T-helper 2 cell (primary cell): Measurements from ENCODE around the gene RELCH.

ENCODE experiments used
- DNase-seq, 5 experiments: peaks; one replicate each; pipeline versions ENCODE4 v3.0.0 to v3.0.0-alpha.2; 2012 to 2022

Gene RELCH

DNA sequence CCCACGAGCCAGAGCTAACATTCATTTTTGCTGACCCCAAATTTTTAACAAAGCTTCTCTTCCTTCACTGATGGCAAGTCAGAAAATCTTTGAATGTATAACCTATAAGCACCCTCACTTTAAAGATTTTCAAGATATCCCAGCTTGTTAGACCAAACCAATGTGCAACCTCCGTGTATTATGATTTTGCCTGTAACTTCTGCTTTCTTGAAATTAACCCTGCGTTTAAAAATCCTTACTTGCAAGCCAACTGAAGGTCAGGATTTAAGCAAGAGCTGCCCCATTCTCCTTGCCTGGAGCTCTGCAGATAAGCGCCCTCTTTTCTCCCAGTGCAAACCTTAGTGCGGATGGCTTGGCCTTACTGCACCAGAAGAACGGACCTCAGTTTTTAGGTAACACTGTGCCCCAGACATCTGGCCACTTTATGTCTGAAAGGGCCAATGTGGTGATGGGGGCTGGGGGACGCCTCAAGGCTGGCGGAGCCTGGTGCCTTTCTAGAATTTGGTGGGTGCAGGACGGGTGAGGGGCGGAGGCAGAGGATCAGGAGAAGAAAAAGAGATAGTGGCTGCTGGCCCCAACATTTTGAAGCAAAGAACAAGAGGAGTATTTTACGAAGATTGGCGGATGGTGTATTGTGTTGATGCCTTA lies 137.2 kb downstream of the RELCH start:
- no peak for DNase-seq

DNA sequence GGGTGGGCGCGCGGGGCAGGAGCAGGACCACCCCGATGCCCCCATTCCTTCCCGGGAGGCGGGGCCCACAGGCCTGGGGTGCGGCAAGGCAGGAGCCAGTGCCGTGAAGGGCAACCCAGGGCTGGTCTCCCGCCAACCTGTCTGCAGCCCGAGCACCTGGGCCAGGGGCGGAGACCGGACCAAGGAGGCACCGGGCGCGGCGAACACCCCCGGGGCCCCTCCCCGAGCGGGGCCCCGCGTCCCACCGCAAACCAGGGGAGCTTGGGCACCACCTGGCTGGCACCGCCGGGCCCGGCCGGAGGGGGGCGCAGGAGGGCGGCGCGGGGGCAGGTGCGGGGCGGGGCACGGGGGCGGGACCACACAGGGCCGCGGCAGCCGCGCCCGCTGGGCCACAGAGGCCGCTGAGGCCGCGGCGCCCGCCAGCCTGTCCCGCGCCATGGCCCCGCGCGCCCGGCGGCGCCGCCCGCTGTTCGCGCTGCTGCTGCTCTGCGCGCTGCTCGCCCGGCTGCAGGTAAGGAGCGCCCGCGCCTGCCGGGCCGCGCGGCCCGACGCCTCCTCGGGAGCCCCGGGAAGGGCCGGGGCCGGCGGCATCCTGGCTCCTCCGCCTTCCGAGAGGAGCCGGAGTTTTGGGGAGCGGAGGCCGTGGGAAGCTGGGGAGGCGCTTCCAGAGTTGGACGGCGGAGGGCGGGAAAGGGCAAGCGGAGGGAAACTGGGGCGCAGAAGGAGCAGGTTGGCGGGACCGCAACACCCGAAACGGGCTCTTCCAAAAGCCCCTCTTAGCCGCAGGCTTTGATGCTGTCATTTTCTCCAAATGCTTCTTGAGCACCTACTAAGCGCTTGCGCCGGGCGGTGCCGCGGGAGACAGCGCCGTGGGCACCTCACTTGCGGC lies 138.1 kb downstream of the RELCH start, which contains the start of gene TNFRSF11A:
Gene TNFRSF11A (plus strand): TSS at position 394 of the 889 bp plus-strand sequence. CDS start 43 bp downstream, at position 437.
- DNase-seq: peak; percentile 44 to 82 (median 47)

DNA sequence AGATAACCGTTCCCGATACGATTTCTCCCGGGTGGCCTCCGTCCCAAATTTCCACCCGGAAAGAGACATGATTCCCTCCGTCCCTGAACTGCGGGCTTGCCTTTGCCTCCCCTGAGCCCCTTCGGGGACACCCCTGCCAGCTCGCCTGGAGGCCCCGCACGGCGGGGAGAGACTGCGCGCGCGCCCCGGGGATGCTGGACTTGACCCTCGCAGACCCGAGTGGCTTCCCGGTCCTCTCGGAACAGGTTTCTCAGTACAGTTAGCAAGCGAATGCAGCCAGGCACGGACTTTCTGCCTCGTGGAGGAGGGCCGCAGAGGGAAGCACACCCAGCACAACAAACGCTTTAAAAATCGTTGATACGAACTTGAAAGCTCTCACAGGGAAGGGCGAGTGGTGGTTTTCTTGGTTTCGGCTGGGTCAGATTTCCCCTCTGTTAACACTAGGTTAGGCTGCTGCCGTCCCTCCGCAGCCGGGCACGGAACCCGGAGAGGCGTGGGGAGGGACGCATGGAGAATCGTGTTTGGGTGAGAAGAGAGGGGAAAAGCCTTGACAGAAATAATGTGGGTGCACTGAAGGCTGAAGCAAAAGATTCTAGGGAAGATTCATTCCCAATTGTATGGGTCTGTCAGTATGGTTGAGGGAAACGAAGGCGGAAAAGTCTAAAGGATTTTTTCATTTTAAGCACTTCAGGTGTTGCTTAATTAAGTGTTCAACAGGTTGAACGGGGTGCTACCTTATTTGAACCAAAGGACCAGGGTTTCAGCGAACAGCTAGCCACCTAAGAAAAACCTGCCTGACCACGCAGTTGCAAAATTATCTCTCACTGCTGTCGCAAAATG lies 139.0 kb downstream of the RELCH start:
- DNase-seq: peak in 1 of 5 experiments; percentile 51

GRCh38 chr18:62326646-62327348 lies 139.7 kb downstream of the RELCH start:
- DNase-seq: no peak

DNA sequence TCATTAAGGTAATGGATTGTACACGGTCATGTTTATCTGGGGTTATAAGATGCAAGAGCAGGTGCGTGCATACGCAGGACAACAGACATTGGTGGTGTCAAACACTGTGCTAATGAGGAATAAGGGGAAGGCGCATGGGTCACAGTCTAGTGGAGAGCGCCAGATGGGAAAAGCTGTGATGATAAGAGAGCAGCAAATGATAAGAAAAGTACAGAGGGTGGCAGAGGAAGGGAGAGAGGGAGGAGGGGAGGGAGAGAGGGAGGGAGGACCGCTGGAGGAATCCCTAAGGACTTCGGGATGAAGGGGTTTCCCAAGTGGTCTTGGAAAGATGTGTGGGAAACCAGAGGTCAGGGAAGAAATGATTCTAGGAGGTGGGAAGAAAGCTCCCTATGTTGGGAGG lies 140.9 kb downstream of the RELCH start:
- DNase-seq: no peak

- DNase-seq: no peak
Measured at GRCh38 chr18:62328586-62329525, 141.8 kb downstream of the RELCH start.

DNA sequence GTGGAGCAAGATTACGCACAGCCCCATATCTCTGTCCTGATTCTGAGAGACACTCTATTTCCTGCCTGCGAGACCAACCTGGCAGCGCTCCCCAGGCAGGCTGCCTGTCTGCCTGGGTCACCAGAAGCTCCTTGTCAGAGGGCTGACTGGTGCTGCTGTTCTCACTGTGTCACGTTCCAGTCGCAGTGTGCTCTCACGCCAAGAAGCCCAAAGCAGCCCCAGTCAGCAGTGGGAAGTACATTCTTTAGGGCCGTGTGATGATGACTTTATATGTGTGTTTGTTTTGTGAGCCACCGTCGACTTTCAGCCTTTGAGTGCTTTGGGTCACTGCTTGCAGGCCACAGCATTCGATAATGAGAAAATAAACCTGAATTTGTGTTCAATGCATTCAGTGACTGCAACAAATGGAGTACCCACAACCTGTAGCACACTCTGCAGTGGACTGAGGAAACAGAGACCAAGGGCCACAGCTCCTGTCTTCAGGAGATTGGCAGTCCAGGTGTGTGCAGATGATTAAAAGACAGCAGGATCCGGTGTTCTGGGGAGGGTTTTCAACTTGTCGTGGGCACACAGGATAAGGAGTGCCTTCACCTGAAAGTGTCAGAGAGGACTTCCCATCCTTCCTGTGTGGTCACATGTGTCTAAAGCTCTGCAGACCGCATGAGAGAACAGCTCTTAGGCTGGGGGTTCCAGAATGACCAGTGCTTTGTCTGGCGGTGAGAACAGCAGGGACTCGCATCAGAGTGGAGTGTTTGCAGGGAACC lies 142.8 kb downstream of the RELCH start:
- DNase-seq: peak in 2 of 5 experiments; percentile 55 to 87

- DNase-seq: no peak
Measured at GRCh38 chr18:62330650-62331049, 143.6 kb downstream of the RELCH start.

DNA sequence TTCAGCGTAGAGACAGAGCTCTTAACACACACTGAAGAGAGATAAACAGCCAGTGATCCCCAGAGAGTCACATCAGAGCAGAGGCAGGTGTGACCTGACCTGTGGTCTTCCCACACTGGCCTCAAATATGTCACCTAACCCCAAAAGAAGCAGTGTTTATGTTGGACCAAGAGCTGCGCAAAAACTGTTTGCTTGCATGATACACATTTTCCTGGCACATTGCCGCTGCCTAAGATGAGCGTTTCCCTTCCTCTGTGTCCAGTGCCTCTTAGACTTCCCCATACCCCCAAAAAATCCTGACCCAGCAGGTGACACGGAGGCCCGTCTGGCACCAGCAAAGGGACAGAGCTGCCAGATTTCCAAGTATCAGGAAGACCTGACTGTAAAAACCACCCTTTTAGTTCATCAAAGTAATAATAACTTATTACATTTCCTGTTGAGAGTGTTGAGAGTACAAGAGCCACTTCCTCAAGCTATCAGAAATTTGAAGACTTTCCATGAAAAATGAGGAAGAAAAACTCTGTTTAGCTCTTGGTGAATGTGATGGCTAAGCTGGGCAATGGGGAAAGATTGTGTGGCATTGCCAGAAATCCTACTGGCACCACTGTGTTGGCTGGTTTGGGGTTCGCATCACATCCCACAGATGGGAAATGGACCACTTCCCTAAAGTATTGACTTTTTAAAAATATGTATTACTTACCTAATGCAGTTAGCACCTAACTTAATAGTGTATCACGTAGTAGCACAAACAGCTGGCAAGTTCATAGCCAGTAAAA lies 144.7 kb downstream of the RELCH start:
- DNase-seq: peak in 2 of 5 experiments; percentile 27 to 54

DNA sequence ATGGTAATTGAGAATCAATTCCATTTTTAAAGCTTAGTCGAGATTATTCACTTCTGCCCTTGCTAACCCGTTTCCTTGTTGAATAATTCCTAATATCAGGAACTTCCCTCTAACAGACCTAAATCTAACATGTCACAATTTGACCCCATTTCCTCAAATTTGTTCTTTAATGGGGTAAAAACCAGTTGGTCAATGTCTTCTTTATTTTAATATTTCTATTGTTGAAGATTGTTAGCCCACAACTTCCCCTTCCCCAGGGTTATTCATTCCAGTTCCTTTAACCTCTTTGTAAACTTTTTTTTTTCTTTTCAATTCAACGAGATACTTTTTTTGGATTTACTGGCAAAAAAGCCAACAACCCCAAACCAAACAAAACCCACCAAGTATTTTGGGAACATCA lies 145.4 kb downstream of the RELCH start:
- no peak for DNase-seq

GRCh38 chr18:62332964-62333695 lies 146.1 kb downstream of the RELCH start:
- DNase-seq: no peak

DNA sequence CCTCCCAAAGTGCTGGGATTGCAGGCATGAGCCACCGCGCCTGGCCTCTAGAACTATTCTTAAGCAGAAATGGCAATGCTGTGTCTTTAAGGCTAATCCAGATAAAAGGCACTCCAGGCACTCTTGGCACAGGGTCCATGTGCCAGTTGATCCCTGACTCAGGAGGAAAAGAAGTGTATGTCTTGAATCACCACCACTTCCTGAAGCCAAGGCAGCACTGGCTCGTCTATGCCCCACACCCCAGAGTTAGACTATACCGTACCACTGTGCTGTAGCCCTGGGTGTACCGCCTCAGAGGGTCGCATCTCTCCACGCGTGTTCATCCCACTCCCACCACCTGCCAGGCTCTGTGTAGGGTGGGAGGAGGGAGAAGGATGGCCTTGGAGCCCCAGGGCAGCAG lies 147.1 kb downstream of the RELCH start:
- no peak for DNase-seq

DNA sequence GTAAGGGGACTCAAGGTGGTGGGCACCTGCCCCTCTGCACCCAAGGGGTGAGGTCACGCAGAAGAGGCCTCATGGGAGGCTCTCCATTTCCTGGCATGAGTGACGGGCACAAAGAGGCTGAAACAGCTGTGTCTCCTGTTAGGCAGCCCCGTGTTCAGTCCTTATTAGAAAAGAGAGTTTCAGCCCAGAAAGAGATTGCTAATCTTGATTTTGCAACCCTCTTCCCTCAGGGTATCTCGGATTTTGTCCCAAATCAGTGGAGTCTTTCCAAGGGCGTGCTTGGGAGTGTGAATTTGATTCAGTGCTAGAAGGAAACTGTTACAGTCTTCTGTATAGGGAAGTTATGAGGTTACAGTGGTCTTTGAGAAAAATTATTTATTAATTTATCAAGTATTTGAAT lies 148.4 kb downstream of the RELCH start:
- no peak for DNase-seq

DNA sequence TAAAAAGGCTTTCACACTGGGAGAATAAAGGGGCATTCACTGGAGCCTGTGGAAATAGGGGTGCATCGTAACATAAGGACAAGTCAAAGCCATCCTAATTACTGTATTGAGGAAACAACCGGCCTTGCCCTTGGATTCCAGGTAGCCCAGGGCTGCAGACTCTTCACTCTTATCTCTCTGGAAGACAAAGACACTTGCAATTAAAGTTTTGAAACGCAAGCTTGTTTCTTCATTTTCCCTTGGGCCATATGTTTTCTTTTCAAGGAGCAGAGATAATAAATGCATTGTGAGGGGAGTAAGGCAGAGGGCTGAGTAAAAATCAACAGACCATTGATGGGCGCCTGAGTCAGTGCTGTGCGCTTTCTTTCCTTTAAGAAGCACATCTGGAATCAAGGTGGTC lies 149.6 kb downstream of the RELCH start:
- DNase-seq: no peak

- no peak for DNase-seq
Measured at GRCh38 chr18:62337336-62337735, 150.3 kb downstream of the RELCH start.

DNA sequence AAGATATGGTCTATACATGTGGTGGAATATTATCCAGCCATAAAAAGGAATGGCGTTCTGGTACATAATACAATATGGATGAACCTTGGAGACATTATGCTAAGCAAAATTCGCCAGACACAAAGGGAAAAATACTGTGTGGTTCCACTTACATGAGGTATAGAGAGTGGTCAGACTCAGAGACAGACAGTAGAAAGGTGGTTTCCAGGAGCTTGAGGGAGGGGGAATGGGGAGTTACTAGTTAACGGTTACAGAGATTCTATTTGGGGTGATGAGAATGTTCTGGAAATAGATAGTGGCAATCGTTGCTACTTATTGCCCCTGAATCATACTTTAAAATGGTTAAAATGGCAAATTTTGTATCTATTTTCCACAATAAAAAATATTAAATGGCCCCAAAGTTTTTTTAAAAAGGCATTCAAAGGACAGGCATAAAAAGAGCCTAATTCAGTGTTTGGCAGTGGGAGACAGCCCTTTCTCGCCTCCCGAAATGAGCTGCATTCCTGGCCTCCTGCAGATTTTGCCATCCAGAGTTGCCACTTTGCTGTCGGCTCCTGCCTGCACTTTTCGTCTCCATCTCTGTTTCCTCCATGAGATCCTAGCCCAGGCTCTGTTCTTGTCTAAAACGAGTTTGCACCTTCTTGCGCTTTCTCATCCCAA lies 151.5 kb downstream of the RELCH start:
- peak in 1 of 5 experiments; percentile 58 for DNase-seq

GRCh38 chr18:62339106-62339988 lies 152.3 kb downstream of the RELCH start:
- peak in 1 of 5 experiments; percentile 93 for DNase-seq
